Measurements from ENCODE around the gene ACAP2. TPM values are rescaled to one million over a fixed set of nuclear protein-coding genes. Genes with fewer than 3 reads are reported as not detected.
A peak's percentile ranks its signal among the peaks of the same experiment; 100 is the strongest.

The ACAP2 gene
- total RNA-seq, 1 experiment from 2014 or later = 42.0 TPM

GRCh38 chr3:195246581-195246995 is 196.2 kb downstream of the ACAP2 start:
- Mint-ChIP-seq H3K4me3 (no peak overlapping the region), H3K27me3 (ENCODE audit: low read depth) (no peaks in the 10 kb centered on the region), H3K9me3 (no peaks in the 10 kb centered on the region; the same call in 1 of the 2 replicates), H3K27ac (no peak overlapping the region), H3K4me1 (peaks cover 29% of the 10 kb centered on the region), H3K36me3 (peaks cover 23% of the 10 kb centered on the region)
- DNase-seq (ENCODE audit: low spot score) = no peak
- TF ChIP-seq HMGA2 (CRISPR knock-in tag; IDR thresholded peaks at IDR 0.05) (no peak), ZBTB43 (CRISPR knock-in tag; IDR thresholded peaks at IDR 0.05) (no peak), NFYB (CRISPR knock-in tag; conservative IDR thresholded peaks at IDR 0.05; ENCODE audit: low read depth) (no peak)
- TF ChIP-seq, protein P1, sequence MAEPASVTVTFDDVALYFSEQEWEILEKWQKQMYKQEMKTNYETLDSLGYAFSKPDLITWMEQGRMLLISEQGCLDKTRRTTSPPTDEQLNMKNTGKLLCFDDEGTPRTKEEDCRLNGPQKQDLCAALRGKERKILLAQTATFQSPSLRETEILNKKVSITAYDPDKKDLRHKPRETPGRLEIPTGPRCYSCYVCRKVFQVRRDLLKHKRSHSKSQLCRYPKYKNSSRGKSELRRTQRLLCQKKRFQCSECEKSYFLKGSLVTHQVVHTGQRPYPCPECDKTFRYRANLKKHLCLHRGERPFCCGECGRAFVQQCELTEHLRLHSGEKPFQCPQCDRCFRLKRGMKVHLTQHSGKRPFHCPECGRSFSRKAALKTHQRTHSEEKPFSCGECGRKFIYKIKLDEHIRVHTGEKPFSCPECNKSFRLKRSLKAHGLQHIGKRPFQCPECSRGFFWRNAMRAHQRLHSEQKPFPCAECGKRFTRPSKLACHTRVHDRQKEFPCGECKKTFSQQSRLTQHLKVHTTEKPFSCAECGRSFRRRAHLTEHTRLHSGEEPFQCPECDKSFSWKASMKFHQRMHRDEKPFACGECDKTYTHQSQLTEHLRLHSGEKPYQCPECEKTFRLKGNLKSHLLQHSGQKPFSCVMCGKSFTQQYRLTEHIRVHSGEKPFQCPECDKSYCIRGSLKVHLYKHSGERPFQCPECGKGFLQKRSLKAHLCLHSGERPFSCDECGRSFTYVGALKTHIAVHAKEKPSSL (CRISPR knock-in tag; conservative IDR thresholded peaks at IDR 0.05) = no peak
- POLR2A ChIA-PET = no interaction called here
- CTCF ChIA-PET = no interaction called here
- ATAC-seq = no peak

- TF ChIP-seq NFYB (CRISPR knock-in tag; conservative IDR thresholded peaks at IDR 0.05; ENCODE audit: low read depth) (no peak), IRF2 (CRISPR knock-in tag; IDR thresholded peaks at IDR 0.05; ENCODE audit: borderline replicate concordance, low read depth) (no peak), MXD4 (CRISPR knock-in tag; IDR thresholded peaks at IDR 0.05; ENCODE audit: borderline replicate concordance) (no peak), CREM (CRISPR knock-in tag; IDR thresholded peaks at IDR 0.05) (no peak)
- TF ChIP-seq, protein P2, sequence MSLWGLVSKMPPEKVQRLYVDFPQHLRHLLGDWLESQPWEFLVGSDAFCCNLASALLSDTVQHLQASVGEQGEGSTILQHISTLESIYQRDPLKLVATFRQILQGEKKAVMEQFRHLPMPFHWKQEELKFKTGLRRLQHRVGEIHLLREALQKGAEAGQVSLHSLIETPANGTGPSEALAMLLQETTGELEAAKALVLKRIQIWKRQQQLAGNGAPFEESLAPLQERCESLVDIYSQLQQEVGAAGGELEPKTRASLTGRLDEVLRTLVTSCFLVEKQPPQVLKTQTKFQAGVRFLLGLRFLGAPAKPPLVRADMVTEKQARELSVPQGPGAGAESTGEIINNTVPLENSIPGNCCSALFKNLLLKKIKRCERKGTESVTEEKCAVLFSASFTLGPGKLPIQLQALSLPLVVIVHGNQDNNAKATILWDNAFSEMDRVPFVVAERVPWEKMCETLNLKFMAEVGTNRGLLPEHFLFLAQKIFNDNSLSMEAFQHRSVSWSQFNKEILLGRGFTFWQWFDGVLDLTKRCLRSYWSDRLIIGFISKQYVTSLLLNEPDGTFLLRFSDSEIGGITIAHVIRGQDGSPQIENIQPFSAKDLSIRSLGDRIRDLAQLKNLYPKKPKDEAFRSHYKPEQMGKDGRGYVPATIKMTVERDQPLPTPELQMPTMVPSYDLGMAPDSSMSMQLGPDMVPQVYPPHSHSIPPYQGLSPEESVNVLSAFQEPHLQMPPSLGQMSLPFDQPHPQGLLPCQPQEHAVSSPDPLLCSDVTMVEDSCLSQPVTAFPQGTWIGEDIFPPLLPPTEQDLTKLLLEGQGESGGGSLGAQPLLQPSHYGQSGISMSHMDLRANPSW (CRISPR knock-in tag; conservative IDR thresholded peaks at IDR 0.05; ENCODE audit: low read depth) = no peak
- TF ChIP-seq, protein P3, sequence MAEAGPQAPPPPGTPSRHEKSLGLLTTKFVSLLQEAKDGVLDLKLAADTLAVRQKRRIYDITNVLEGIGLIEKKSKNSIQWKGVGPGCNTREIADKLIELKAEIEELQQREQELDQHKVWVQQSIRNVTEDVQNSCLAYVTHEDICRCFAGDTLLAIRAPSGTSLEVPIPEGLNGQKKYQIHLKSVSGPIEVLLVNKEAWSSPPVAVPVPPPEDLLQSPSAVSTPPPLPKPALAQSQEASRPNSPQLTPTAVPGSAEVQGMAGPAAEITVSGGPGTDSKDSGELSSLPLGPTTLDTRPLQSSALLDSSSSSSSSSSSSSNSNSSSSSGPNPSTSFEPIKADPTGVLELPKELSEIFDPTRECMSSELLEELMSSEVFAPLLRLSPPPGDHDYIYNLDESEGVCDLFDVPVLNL (CRISPR knock-in tag; IDR thresholded peaks at IDR 0.05; ENCODE audit: borderline replicate concordance, low read depth) = no peak
- Mint-ChIP-seq H3K27ac (no peak overlapping the region), H3K9me3 (no peaks in the 10 kb centered on the region; the same call in 1 of the 2 replicates), H3K36me3 (peaks cover 23% of the 10 kb centered on the region), H3K4me3 (no peak overlapping the region), H3K4me1 (peaks cover 22% of the 10 kb centered on the region), H3K27me3 (ENCODE audit: low read depth) (no peaks in the 10 kb centered on the region)
- no peak for ATAC-seq
- ChIA-PET POLR2A (interaction anchor here (0.7 kb wide), 1 partner anchor 574 kb away, joined by 9 read pairs; no protein-coding TSS in a partner anchor), CTCF (no interaction called here)
- DNase-seq (ENCODE audit: low spot score) = no peak
These were observed 197.3 kb downstream of the ACAP2 start for GRCh38 chr3:195245531-195245951.

GRCh38 chr3:195241592-195242355 is 201.0 kb downstream of the ACAP2 start:
- no peak for TF ChIP-seq EMX1 (CRISPR knock-in tag; IDR thresholded peaks at IDR 0.05)
- no peaks in the 10 kb centered on the region for H3K27me3 Mint-ChIP-seq (ENCODE audit: low read depth)
- peaks cover 35% of the 10 kb centered on the region for H3K4me1 Mint-ChIP-seq
- ChIA-PET POLR2A (no interaction called here), CTCF (interaction anchor here (0.5 kb wide), 2 partner anchors 11 to 1262 kb away, joined by 4 to 5 read pairs; no protein-coding TSS in a partner anchor)
- no peak overlapping the region for H3K4me3 Mint-ChIP-seq
- no peak for DNase-seq (ENCODE audit: low spot score)
- peak overlapping the region; percentile 34 for H3K27ac Mint-ChIP-seq
- H3K9me3 Mint-ChIP-seq = peaks cover 9% of the 10 kb centered on the region
- H3K36me3 Mint-ChIP-seq = peaks cover 29% of the 10 kb centered on the region
- ATAC-seq = no peak
